Stromal cell of bone marrow (primary cell): ENCODE results near the gene PXMP2.

Experiments
- DNase-seq: peaks from one replicate; pipeline ENCODE4 v3.0.0-alpha.2; 2012; ENCODE audit warnings: low read depth

Gene PXMP2

GRCh38 chr12:132723015-132723763, 35.8 kb downstream of the PXMP2 start:
- DNase-seq, result no peak

GRCh38 chr12:132723764-132724140, 36.4 kb downstream of the PXMP2 start:
- no peak for DNase-seq

GRCh38 chr12:132724506-132725241, 37.3 kb downstream of the PXMP2 start:
- DNase-seq, result no peak

- DNase-seq, result no peak
Measured at GRCh38 chr12:132726386-132726785, 39.0 kb downstream of the PXMP2 start.

- no peak for DNase-seq
Measured at GRCh38 chr12:132727091-132727794, 39.9 kb downstream of the PXMP2 start.

- no peak for DNase-seq
Measured at GRCh38 chr12:132728502-132728901, 41.1 kb downstream of the PXMP2 start.

- no peak for DNase-seq
Measured at GRCh38 chr12:132729541-132730320, 42.3 kb downstream of the PXMP2 start.

- no peak for DNase-seq
Measured at GRCh38 chr12:132730353-132730752, 43.0 kb downstream of the PXMP2 start.

GRCh38 chr12:132731574-132731973, 44.2 kb downstream of the PXMP2 start:
- DNase-seq, result no peak

- DNase-seq, result no peak
Measured at GRCh38 chr12:132734206-132734605, 46.8 kb downstream of the PXMP2 start.

GRCh38 chr12:132735496-132735895, 48.1 kb downstream of the PXMP2 start:
- DNase-seq, result no peak

- DNase-seq, result no peak
Measured at GRCh38 chr12:132736378-132736777, 49.0 kb downstream of the PXMP2 start.

GRCh38 chr12:132736913-132737312, 49.5 kb downstream of the PXMP2 start:
- no peak for DNase-seq

- no peak for DNase-seq
Measured at GRCh38 chr12:132739600-132740312, 52.4 kb downstream of the PXMP2 start.

GRCh38 chr12:132740313-132740646, 52.9 kb downstream of the PXMP2 start:
- DNase-seq, result no peak

- DNase-seq, result no peak
Measured at GRCh38 chr12:132740652-132741051, 53.3 kb downstream of the PXMP2 start.

- no peak for DNase-seq
Measured at GRCh38 chr12:132741620-132742019, 54.2 kb downstream of the PXMP2 start.

- no peak for DNase-seq
Measured at GRCh38 chr12:132743831-132744230, 56.4 kb downstream of the PXMP2 start.

GRCh38 chr12:132746613-132747012, 59.2 kb downstream of the PXMP2 start:
- no peak for DNase-seq

- no peak for DNase-seq
Measured at GRCh38 chr12:132747395-132747794, 60.0 kb downstream of the PXMP2 start.

GRCh38 chr12:132747896-132748295, 60.5 kb downstream of the PXMP2 start:
- DNase-seq, result no peak

- DNase-seq, result no peak
Measured at GRCh38 chr12:132748319-132748718, 60.9 kb downstream of the PXMP2 start.
